ENCODE results near the gene SAE1. TPM values are rescaled to one million over a fixed set of nuclear protein-coding genes. Genes with fewer than 3 reads are reported as not detected.

SAE1 gene
- total RNA-seq, 1 experiment from 2014 or later: 234 TPM

DNA sequence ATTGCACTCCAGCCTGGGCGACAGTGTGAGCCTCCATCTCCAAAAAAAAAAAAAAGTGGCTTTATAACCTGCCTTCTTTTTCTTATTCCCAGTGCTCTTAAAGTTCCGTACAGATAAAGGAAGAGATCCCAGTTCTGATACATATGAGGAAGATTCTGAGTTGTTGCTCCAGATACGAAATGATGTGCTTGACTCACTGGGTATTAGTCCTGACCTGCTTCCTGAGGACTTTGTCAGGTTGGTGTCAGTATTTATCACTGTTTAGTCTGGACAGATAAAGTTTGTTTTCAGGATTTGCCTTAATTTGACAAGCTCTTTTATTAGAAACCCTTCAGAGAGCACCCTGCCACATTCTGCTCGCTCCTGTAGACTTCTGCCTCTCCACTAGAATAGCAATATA, 66.5 kb downstream of the SAE1 start:
- no peak overlapping the region for H4K91ac ChIP-seq (ENCODE audit: insufficient read length, low read depth, low read length)
- no peaks in the 10 kb centered on the region for H3K27me3 Mint-ChIP-seq (ENCODE audit: low read depth)
- no peaks in the 10 kb centered on the region for H3K4me1 ChIP-seq (ENCODE audit: insufficient read depth, low read length)
- H2BK12ac ChIP-seq (ENCODE audit: insufficient read length, low read depth, low read length): no peak overlapping the region
- no peak overlapping the region for H3K56ac ChIP-seq (ENCODE audit: insufficient read length, low read depth, low read length)
- TF ChIP-seq, protein P1, sequence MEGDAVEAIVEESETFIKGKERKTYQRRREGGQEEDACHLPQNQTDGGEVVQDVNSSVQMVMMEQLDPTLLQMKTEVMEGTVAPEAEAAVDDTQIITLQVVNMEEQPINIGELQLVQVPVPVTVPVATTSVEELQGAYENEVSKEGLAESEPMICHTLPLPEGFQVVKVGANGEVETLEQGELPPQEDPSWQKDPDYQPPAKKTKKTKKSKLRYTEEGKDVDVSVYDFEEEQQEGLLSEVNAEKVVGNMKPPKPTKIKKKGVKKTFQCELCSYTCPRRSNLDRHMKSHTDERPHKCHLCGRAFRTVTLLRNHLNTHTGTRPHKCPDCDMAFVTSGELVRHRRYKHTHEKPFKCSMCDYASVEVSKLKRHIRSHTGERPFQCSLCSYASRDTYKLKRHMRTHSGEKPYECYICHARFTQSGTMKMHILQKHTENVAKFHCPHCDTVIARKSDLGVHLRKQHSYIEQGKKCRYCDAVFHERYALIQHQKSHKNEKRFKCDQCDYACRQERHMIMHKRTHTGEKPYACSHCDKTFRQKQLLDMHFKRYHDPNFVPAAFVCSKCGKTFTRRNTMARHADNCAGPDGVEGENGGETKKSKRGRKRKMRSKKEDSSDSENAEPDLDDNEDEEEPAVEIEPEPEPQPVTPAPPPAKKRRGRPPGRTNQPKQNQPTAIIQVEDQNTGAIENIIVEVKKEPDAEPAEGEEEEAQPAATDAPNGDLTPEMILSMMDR (conservative IDR thresholded peaks at IDR 0.05): no peak
- H2BK20ac ChIP-seq (ENCODE audit: low read depth, low read length, poor library complexity, severe bottlenecking): no peak overlapping the region
- no peak overlapping the region for H3K23ac ChIP-seq (ENCODE audit: insufficient read length, low read depth, low read length)
- H3K4ac ChIP-seq (ENCODE audit: low read depth, low read length): no peak overlapping the region
- no peaks in the 10 kb centered on the region for H3K27me3 ChIP-seq (ENCODE audit: insufficient read depth, low read length)
- no peak overlapping the region for H2AK5ac ChIP-seq (ENCODE audit: insufficient read length, low read length)
- no peak overlapping the region for H3K18ac ChIP-seq (ENCODE audit: insufficient read length, low read depth, low read length)
- H3K27ac Mint-ChIP-seq: no peak overlapping the region
- no peak overlapping the region for H3K27ac ChIP-seq (ENCODE audit: insufficient read length, low read depth, low read length)
- no peaks in the 10 kb centered on the region for H3K79me2 ChIP-seq (ENCODE audit: insufficient read depth, low read length)
- DNase-seq: no peak
- no peak overlapping the region for H3T11ph ChIP-seq (ENCODE audit: low read length)
- H3K4me1 Mint-ChIP-seq: no peaks in the 10 kb centered on the region
- no peak overlapping the region for H4K5ac ChIP-seq (ENCODE audit: insufficient read length, low read depth, low read length)
- H2AFZ ChIP-seq (ENCODE audit: low read length): no peak overlapping the region
- H3K4me3 Mint-ChIP-seq: no peak overlapping the region
- no peak overlapping the region for H2BK5ac ChIP-seq (ENCODE audit: insufficient read length, low read length)
- no peaks in the 10 kb centered on the region for H3K79me1 ChIP-seq (ENCODE audit: insufficient read depth, low read depth, low read length, poor library complexity, severe bottlenecking)
- no peaks in the 10 kb centered on the region for H4K20me1 ChIP-seq (ENCODE audit: control insufficient read depth, insufficient read depth, insufficient read length)
- H3K9ac ChIP-seq (ENCODE audit: extremely low read depth, insufficient read length, low read length): no peak overlapping the region
- no peak overlapping the region for H4K8ac ChIP-seq (replicated peaks; ENCODE audit: insufficient read length, low read depth, low read length)
- peaks cover 23 to 63% (median 56%) of the 10 kb centered on the region in 3 experiments for H3K36me3 Mint-ChIP-seq (ENCODE audit: insufficient read depth in 1 of 3, low read depth in 3 of 3)
- H3K9me3 Mint-ChIP-seq: no peaks in the 10 kb centered on the region
- H3K23me2 ChIP-seq (ENCODE audit: insufficient read length, low read depth, low read length, poor library complexity, severe bottlenecking): no peaks in the 10 kb centered on the region
- H2BK120ac ChIP-seq (ENCODE audit: low read depth, low read length, poor library complexity, severe bottlenecking): no peak overlapping the region
- no peak overlapping the region for H2BK15ac ChIP-seq (ENCODE audit: low read depth, low read length)
- H3K9me3 ChIP-seq (ENCODE audit: control insufficient read depth, low read depth, low read length): no peaks in the 10 kb centered on the region
- H3K14ac ChIP-seq (ENCODE audit: insufficient read depth, low read length): no peak overlapping the region
- H3K4me2 ChIP-seq (ENCODE audit: insufficient read depth, insufficient read length, low read length): no peak overlapping the region
- no CpG with 5 or more reads among the region's 4 CpGs for WGBS (ENCODE audit: extremely low coverage, insufficient read length, low lambda C conversion rate)

Data from H9 (cell line).